H4 (cell line): ENCODE measurements around the gene RFT1. TPM values are rescaled to one million over a fixed set of nuclear protein-coding genes. Genes with fewer than 3 reads are reported as not detected.
A peak's percentile ranks its signal among the peaks of the same experiment; 100 is the strongest.

Experiments
- DNase-seq: peaks from one replicate; pipeline ENCODE4 v3.0.0-alpha.2; 2015; ENCODE audit warnings: low spot score
- total RNA-seq: library from RNA; depleted of rRNA; stranded (reverse); fragments of >200 nt; shearing (Covaris generic); gene quantifications from 2 replicates; pipeline ENCODE4 v1.2.3, GENCODE V29; 2014; rRNA removed

Gene RFT1
- total RNA-seq = 6.2 and 16.5 TPM in 2 replicates

DNA sequence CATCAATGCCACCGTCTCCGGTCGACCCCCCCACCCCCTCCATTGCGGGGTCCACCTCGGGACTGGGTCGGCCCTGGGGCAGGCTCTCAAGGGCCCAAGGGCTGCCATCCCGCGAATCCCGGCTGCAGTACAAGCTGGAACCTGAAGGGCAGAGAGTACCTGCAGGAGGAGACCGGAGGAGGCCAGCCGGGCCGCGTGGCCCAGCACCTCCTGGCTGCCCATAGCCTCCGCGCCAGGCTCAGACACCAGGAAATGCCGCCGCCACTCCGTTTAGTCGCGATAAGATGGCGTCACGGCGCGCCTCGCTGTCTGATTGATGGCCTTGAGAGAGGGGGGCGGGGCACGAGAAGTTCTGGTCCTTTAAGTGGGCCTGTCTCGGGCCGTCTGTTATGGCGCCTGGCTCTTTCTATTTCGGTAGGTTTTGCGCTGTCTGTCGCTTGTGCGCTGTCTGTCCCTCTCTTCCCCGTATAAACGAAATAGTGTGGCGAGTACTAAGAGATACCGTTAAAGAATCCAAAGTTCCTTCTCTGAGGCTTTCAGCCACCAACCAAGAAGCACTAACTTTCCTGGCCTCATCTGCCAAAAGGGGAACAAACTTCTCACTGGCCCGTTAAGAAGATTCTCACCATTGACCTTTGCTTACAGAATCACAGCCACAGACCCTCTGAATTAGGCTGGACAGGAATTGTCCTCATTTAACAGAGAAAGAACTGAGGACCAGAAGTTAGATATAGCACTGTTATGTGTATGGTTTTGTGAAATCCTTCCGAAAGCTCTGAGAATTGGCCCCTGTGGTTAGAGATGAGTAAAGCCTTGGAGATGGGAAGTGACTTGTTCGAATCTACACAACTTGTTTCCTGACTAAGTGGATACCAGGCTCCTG lies at the start of gene RFT1:
Gene RFT1, minus strand, starts transcription at position 257 of the 883 bp plus-strand sequence. Its CDS starts 35 bp downstream, at position 222.
- peak; percentile 89 for DNase-seq

- DNase-seq = no peak
Observed at GRCh38 chr3:53179580-53179979, 49.3 kb upstream of the RFT1 start.

DNA sequence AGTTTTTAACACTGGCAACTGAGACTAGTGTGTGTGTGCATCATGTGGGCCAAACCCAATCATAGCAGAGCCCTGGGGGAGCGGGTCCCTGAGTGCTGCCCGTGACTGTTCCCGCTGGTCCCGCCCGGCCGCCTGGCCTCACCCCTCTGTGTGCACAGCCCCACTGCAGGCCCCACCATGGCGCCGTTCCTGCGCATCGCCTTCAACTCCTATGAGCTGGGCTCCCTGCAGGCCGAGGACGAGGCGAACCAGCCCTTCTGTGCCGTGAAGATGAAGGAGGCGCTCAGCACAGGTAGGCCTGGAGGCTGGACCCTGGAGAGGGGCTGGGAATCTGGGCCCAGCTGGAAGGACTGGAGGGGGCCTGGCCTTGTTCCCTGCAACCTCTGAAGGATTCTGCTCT lies 48.0 kb upstream of the RFT1 start:
- no peak for DNase-seq

- DNase-seq = no peak
Observed at GRCh38 chr3:53175613-53176540, 45.6 kb upstream of the RFT1 start.

- DNase-seq = no peak
Observed at GRCh38 chr3:53174346-53175250, 44.4 kb upstream of the RFT1 start.

DNA sequence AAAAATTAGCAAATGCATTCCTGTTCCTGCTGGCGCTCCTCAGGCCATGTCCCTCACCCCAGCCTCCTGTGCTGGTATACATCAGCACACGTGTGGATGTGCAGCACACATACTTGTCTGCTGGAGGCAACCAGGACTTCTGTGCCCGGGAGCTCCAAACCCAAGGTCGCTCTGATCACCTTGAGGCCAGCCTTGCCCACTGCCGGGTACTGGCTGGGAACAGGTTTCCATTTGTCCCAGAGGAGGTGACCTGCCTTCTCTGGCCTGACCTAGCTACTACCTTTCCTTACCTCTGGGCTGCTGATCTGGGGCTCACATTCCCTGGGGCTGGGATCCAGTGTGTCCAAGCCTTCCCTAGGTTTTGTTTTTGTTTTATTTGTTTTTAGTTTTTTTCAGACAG lies 42.9 kb upstream of the RFT1 start:
- no peak for DNase-seq

- DNase-seq = no peak
Observed at GRCh38 chr3:53171827-53172505, 41.7 kb upstream of the RFT1 start.

- no peak for DNase-seq
Observed at GRCh38 chr3:53171064-53171418, 40.8 kb upstream of the RFT1 start.

DNA sequence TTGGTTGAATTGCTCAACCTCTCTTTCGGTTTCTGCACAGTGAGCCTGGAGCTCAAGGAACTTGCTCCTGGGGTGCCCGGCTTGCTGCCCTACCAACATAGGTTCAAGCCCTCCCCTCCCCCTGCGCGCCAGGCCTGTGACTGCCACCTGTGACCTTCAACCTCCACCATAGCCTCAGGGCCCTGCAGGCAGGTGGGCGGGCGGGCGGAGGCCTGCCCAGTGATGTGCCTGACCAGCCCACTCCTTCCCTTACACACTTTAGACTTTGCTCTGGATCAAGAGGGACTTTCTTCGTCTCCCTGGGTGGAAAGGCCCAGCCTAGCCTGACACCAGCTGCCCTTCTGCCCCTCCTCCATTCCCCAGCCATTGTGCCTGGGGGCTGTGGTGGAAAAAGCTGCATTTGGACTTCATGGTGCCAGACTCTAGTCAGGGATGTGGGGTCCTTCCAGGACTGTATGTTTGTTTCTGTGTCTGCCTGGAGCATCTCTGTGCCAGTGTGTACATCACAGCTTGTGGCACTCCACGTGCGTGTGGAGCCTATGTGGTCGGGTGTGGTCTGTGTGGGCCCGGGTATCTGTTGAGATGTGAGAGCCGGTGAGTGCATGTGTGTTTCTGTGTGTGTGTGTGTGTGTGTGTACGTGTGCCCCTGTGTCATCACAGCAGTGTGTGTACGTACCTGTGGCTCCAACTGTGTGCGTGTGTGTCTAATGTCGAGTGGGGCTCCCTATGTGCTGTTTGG lies 40.3 kb upstream of the RFT1 start:
- no peak for DNase-seq

GRCh38 chr3:53169832-53170324 lies 39.6 kb upstream of the RFT1 start:
- no peak for DNase-seq

- peak; percentile 37 for DNase-seq
Observed at GRCh38 chr3:53169045-53169831, 39.0 kb upstream of the RFT1 start.

DNA sequence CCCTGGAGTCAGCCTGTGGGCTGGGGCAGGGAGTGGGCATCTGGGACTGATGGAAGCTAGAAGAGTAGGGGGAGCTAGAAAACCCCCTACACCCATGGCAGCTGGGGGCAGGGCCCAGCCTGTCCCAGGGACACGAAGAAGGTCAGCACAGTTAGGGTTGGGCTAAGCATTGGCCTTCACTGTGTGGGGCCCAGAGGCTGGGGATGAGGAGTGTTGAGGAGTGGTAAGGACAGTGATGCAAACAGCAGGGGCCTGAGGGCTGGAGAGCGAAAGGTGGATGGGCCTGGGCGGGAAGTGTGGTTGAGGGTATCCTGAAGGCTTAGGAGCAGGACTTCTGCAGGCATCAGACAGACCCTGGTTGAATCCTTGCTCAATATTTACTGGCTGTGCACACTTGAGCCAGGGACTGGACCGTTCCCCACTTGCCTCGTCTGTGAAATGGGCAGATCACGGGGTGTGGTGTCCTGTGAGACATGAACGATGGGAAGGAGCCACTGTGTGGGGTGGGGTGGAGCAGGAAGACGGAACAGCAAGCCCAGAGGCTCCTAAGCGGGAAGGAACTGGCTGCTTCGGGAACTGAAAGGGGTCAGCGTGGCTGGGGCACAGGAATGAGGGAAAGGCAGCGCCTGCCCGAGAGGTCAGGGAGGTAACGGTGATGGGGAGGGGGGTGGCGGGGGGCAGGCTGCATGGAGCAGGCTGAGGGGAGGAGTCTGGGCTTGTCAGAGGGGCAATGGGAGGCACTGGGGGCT lies 38.1 kb upstream of the RFT1 start:
- no peak for DNase-seq

- DNase-seq = no peak
Observed at GRCh38 chr3:53167418-53168174, 37.4 kb upstream of the RFT1 start.

GRCh38 chr3:53166781-53167291 lies 36.6 kb upstream of the RFT1 start:
- peak; percentile 35 for DNase-seq

GRCh38 chr3:53166206-53166605 lies 36.0 kb upstream of the RFT1 start:
- no peak for DNase-seq

DNA sequence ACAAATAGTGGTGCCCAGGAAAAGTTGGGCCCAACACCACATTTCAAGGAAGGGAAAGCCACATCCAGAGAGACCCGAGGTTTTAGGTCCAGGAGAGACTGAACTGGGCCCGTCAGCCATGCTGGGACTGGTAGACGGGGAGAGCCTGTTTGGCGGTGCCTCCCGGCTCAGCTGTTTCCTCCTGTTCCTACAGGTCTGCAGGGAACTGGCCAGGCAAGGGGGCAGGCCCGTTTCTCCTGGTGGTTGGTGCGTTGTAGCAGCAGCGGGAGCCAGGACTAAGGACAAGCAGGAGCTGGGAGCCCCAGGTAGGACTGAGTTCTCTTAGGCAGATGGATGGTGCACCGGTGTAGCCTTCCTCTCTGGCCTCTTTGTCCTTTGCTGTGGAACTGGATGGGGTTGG lies 34.7 kb upstream of the RFT1 start:
- DNase-seq = no peak
